GM12891 (cell line): ENCODE data around the gene PRRG3.

Source experiments
- PAX5 ChIP-seq: IDR thresholded peaks from 2 replicates; pipeline ENCODE4 v1.6.1; 2011; ENCODE audit warnings: low read length, moderate library complexity, mild to moderate bottlenecking; ENCODE audit not compliant: insufficient read depth, severe bottlenecking
- POLR2A ChIP-seq: IDR thresholded peaks from 2 replicates; pipeline ENCODE4 v1.6.1; 2011; ENCODE audit warnings: low read depth, low read length, control low read depth
- POLR2AphosphoS5 ChIP-seq: IDR thresholded peaks from 2 replicates; pipeline ENCODE4 v1.6.1; 2011; ENCODE audit warnings: low read depth, low read length, control low read depth
- POU2F2 ChIP-seq: IDR thresholded peaks from 2 replicates; pipeline ENCODE4 v1.6.1; 2011; ENCODE audit warnings: low read depth, mild to moderate bottlenecking, control low read depth, low read length, moderate library complexity
- SPI1 ChIP-seq: IDR thresholded peaks from 2 replicates; pipeline ENCODE4 v1.6.1; 2011; ENCODE audit warnings: low read depth, low read length, control low read depth
- TAF1 ChIP-seq: IDR thresholded peaks from 2 replicates; pipeline ENCODE4 v1.6.1; 2011; ENCODE audit warnings: low read depth, low read length, control low read depth

GRCh38 chrX:151714362-151714761 is 19.1 kb downstream of the PRRG3 start:
- TF ChIP-seq POLR2A, result no peak
- no peak for TF ChIP-seq TAF1
- no peak for TF ChIP-seq POLR2AphosphoS5
- TF ChIP-seq PAX5, result no peak
- no peak for TF ChIP-seq SPI1
- no peak for TF ChIP-seq POU2F2
